Measurements from ENCODE around the gene CENPP.
A peak's percentile ranks its signal among the peaks of the same experiment; 100 is the strongest.

The CENPP gene

DNA sequence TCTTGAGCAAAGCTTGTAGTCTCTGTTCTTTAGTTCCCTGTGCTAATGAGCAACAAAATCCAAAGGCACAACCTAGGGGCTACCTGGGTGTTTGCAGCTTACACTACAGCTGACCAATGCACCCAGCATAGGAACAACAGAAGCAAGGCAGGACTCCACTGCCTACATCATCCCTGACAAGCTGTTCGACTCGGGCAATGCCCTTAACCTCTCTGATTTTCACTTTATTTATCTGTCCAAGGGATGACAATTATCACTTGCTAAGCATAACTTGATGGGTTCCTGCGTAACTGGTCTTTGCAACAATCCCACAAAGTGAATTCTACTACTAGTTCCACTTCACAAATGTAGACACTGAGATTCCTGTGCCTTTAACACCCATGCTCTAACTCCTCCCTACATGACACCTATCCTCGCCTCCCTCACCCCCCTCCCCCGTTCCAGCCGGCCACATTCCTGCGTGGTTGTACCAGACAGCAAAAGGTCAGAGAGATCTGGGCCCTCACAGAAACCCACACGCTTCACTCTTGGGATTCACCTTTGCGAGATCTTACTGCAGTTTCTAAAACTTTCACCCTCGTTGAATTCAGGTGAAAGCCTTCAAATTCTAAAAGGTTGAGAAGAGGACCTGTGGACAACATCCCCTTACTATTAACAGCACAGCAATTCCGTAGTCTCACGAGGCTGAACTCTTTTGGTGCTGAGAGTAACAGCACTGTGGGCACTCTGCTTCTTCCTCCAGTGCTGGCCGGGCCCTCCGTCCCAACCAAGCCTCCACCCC is 343.2 kb downstream of the CENPP start:
- CTCF ChIA-PET = no interaction called here

DNA sequence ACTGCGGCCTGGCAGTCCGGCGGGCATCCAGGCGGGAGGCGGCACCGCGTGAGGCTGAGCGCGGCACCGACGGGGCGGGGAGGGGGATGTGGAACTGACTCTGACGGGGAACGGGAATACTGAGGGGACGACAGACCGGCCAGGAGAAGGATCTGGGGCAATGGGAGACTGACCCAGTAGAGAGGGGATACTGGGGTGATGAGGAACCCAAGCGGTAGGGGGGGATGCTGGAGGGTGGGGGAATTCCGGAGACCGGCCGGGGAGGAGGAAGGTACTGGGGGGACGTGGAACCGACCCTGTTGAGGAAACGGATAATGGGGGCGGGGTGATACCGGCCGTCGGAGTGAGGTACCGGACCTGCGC is 343.8 kb downstream of the CENPP start:
- ChIA-PET POLR2A (interaction anchor here (0.7 to 2.5 kb wide), 9 partner anchors 8 to 344 kb away, joined by 3 to 14 read pairs (median 5); partner anchors contain the start of genes CENPP and NOL8), CTCF (no interaction called here)
- TF ChIP-seq L3MBTL2 (conservative IDR thresholded peaks at IDR 0.05) = peak; percentile 63
- TF ChIP-seq, protein P1, sequence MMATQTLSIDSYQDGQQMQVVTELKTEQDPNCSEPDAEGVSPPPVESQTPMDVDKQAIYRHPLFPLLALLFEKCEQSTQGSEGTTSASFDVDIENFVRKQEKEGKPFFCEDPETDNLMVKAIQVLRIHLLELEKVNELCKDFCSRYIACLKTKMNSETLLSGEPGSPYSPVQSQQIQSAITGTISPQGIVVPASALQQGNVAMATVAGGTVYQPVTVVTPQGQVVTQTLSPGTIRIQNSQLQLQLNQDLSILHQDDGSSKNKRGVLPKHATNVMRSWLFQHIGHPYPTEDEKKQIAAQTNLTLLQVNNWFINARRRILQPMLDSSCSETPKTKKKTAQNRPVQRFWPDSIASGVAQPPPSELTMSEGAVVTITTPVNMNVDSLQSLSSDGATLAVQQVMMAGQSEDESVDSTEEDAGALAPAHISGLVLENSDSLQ (IDR thresholded peaks at IDR 0.05) = no peak
- no peak for TF ChIP-seq FOXA1 (IDR thresholded peaks at IDR 0.05)
- DNase-seq (ENCODE audit: extremely low spot score) = peak; percentile 40

More for the DNA sequence above, 343.2 kb downstream of the CENPP start:
- POLR2A ChIA-PET = no interaction called here
- TF ChIP-seq SP1 (IDR thresholded peaks at IDR 0.05) (no peak), SUZ12 (IDR thresholded peaks at IDR 0.05) (no peak), ZNF384 (IDR thresholded peaks at IDR 0.05) (no peak), HDGF (IDR thresholded peaks at IDR 0.05; ENCODE audit: borderline replicate concordance) (no peak), BHLHE40 (IDR thresholded peaks at IDR 0.05; ENCODE audit: borderline replicate concordance) (no peak), L3MBTL2 (conservative IDR thresholded peaks at IDR 0.05) (no peak), ELF4 (IDR thresholded peaks at IDR 0.05) (no peak), LEF1 (IDR thresholded peaks at IDR 0.05; ENCODE audit: borderline replicate concordance) (no peak), TARDBP (IDR thresholded peaks at IDR 0.05) (no peak), FOXA1 (IDR thresholded peaks at IDR 0.05) (no peak), CTBP1 (IDR thresholded peaks at IDR 0.05; ENCODE audit: borderline replicate concordance) (no peak), ARNT (IDR thresholded peaks at IDR 0.05) (no peak)
- TF ChIP-seq, protein P1 (IDR thresholded peaks at IDR 0.05) = no peak
- DNase-seq (ENCODE audit: extremely low spot score) = peak; percentile 38
